Measurements from ENCODE around the gene AP1M2.

DNA sequence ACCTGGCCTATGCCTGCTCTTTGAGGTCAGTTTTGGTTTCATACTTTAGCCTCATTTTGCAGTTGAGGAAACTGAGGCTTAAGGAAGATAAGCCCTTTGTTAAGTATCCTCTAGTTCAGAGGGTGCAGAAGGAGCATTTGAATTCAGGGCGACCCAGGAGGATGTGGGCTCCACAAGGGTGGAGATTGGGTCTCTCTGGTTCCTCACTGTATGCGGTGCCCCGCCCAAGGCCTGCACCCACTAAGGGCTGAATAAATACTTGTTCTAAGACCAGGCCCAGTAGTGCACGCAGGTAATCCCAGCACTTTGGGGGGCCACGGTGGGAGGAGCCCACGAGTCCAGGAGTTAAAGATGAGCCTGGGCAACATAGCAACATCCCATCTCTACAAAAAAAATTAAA, 37.5 kb upstream of the AP1M2 start:
- TF ChIP-seq, protein P1, sequence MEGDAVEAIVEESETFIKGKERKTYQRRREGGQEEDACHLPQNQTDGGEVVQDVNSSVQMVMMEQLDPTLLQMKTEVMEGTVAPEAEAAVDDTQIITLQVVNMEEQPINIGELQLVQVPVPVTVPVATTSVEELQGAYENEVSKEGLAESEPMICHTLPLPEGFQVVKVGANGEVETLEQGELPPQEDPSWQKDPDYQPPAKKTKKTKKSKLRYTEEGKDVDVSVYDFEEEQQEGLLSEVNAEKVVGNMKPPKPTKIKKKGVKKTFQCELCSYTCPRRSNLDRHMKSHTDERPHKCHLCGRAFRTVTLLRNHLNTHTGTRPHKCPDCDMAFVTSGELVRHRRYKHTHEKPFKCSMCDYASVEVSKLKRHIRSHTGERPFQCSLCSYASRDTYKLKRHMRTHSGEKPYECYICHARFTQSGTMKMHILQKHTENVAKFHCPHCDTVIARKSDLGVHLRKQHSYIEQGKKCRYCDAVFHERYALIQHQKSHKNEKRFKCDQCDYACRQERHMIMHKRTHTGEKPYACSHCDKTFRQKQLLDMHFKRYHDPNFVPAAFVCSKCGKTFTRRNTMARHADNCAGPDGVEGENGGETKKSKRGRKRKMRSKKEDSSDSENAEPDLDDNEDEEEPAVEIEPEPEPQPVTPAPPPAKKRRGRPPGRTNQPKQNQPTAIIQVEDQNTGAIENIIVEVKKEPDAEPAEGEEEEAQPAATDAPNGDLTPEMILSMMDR (optimal IDR thresholded peaks at IDR 0.05 in 1 of 3, IDR thresholded peaks at IDR 0.05 in 1 of 3, conservative IDR thresholded peaks at IDR 0.05 in 1 of 3; ENCODE audit: extremely low read depth in 1 of 3, insufficient read depth in 2 of 3, low read length in 3 of 3), result no peak
- no peak for TF ChIP-seq EZH2 (IDR thresholded peaks at IDR 0.05; ENCODE audit: low read length)

Measured in keratinocyte (primary cell).